GM12872 (cell line): Measurements from ENCODE around the gene PRUNE1.

Experiments
- TF ChIP-seq, protein P1 (sequence below): IDR thresholded peaks from 3 replicates; pipeline ENCODE4 v1.5.1; 2011; ENCODE audit warnings: low read depth, mild to moderate bottlenecking, low read length, moderate library complexity; ENCODE audit not compliant: insufficient read depth

The PRUNE1 gene

GRCh38 chr1:151010346-151010726 lies 2.1 kb downstream of the PRUNE1 start:
- TF ChIP-seq, protein P1, sequence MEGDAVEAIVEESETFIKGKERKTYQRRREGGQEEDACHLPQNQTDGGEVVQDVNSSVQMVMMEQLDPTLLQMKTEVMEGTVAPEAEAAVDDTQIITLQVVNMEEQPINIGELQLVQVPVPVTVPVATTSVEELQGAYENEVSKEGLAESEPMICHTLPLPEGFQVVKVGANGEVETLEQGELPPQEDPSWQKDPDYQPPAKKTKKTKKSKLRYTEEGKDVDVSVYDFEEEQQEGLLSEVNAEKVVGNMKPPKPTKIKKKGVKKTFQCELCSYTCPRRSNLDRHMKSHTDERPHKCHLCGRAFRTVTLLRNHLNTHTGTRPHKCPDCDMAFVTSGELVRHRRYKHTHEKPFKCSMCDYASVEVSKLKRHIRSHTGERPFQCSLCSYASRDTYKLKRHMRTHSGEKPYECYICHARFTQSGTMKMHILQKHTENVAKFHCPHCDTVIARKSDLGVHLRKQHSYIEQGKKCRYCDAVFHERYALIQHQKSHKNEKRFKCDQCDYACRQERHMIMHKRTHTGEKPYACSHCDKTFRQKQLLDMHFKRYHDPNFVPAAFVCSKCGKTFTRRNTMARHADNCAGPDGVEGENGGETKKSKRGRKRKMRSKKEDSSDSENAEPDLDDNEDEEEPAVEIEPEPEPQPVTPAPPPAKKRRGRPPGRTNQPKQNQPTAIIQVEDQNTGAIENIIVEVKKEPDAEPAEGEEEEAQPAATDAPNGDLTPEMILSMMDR, result no peak

DNA sequence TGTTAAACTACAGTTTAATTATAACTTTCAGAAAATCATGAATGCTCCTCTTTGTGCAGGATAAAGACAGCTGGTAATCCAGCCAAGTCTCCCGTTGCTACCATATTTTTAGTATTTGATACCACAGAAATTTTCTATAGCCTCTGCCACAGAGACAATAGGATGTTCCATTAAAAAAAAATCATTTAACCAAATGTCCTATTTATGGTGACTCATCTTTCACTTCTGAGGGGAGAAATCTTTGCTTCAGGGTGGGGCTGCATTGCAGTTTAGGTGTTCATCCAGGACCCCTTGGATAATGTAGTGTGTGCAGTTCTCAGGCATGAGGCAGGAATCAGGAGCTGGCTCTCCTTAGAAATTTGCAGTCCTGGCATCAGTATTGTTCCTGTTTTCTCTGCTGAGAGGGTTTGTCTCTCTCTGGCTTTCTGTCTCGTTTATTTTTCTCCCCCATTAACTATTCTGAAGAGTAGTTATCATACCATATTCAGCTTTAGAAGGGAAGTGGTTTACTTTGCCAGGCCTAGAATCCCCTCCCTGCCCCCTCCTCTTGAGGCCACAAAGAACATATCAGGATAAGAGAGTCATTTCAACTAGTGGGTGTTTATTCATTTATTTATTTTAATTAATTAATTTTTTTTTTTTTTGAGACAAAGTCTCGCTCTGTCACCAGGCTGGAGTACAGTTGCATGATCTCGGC lies 3.1 kb downstream of the PRUNE1 start:
- TF ChIP-seq, protein P1, result no peak

- TF ChIP-seq, protein P1, result no peak
These were observed 4.6 kb downstream of the PRUNE1 start for GRCh38 chr1:151012684-151013471.

DNA sequence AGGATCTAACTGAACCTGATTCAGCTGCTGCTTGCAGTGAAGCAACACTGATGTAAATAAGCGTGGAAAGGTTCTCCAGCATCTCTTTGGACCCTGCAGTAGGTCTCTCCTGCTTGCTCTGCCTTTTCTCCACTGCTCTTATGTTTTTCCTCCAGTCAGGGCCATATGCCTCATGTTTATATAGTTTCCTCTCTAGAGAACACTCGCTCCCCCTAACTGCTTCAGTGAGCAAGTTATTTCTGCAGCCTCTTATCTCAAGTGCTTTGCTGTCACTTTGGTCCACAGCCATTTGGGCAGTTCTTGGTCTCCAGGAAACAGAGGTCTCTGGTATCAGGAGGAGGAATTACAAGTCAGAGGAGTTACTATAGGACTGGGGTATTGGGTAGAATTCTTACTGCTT lies 5.3 kb downstream of the PRUNE1 start:
- TF ChIP-seq, protein P1, result no peak

DNA sequence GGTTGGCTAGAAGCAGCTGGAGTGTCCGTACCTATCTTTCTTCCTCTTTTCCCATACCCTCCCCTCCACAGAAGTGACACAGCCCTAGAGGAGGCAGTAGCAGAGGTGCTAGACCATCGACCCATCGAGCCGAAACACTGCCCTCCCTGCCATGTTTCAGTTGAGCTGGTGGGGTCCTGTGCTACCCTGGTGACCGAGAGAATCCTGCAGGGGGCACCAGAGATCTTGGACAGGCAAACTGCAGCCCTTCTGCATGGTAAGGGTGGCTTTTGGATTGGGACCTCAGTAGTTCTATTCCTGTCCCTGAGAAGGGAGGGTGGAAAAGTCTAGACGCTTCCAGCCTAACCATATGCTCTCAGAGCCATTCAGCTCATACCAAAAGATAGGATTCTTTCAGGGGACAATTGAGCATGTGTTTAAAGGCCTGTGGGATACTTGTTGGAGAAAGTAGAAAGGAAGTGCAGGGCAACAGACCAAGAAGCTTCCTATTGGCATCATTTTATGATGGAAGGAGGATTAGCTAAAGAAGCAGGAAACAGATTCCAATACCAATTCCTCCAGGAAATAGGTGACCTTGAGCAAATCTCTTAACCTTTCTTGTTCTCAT lies 16.4 kb downstream of the PRUNE1 start:
- TF ChIP-seq, protein P1, result peak; percentile 85

DNA sequence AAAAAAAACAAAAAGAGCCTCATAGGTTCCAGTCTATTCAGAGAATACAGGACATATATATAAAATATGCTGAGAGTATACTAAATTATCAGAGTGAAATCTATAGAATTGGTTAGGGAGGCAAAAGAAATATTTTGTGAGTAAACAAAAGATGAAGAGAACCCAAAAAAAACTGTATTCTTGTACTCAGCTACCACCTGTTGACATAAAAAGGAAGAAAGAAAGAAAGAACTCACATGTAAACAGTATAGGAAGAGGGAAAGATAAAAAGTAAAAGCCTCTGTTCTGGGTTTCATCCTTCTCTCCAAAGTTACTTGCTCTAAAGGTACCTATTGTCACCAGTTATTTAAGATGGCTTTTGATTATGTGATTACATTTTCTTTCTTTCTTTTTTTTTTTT lies 18.2 kb downstream of the PRUNE1 start:
- TF ChIP-seq, protein P1, result no peak

GRCh38 chr1:151032164-151032563 lies 23.9 kb downstream of the PRUNE1 start:
- TF ChIP-seq, protein P1, result no peak
